GM19463 (cell line): Measurements from ENCODE around the gene HINT2.

Experiments
- ATAC-seq: cut with Tn5 transposase; IDR thresholded peaks from one replicate; pipeline ENCODE4 v1.9.1; 2021; ENCODE audit warnings: mild to moderate bottlenecking, moderate library complexity; ENCODE audit not compliant: unreplicated experiment

HINT2 gene

GRCh38 chr9:35841645-35841900, 26.7 kb upstream of the HINT2 start:
- ATAC-seq = no peak

DNA sequence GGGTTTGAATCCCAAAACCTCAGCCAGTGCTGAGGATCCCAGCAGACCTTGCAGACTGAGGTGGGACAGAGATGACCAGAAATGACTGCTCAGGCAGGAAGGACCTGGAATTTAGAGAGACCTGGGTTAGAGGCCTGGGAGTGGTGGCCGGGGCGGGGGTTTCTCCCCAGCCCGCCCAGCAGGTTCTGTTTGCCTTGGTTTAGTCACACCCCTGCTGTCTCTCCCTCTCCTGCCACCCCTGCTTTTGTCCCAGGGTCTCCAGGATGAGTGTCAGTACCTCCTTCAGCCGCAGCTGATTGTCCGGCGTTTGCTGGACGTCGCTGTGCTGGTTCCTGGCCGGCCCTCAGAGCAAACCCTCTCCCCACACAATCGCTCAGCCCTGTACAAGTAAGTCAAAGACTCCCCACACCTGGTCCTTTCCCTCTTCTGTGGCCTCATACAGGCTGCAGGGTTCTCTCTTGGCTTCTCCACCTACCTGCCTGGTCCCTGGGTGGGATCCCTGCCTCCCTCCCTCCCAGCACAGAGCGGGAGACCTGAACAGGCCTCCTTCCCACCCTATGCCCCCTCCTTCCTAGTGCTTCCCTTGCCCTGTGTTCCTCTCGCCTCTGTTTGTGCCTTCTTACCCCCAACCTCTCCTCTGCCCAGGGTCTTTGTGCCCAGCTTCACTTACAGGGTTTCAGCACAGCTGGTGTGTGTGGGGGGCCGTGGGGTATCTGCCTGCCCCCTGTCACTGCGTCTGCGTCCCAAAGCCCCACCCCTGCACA, 26.2 kb upstream of the HINT2 start:
- no peak for ATAC-seq

DNA sequence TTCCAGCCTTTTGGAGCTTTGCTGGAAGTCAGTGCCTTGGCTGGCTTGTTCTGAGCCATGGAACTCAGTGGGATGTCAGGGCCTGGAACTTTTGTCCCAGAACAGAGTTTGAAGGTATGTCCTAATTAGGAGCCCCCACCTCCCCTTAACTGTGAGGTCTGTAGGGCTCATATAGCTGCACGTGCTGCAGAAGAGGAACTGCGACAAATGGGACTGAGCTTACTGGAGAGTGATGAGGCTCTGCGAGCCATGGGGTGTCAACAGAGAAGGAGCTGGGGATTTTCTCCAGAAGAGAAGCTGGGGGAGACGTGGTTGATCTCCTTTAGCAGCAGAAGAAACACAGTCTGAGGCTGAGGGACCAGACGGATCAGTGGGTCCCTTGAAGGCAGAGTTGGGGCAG, 25.1 kb upstream of the HINT2 start:
- no peak for ATAC-seq

GRCh38 chr9:35836595-35836994, 21.8 kb upstream of the HINT2 start:
- ATAC-seq = no peak

DNA sequence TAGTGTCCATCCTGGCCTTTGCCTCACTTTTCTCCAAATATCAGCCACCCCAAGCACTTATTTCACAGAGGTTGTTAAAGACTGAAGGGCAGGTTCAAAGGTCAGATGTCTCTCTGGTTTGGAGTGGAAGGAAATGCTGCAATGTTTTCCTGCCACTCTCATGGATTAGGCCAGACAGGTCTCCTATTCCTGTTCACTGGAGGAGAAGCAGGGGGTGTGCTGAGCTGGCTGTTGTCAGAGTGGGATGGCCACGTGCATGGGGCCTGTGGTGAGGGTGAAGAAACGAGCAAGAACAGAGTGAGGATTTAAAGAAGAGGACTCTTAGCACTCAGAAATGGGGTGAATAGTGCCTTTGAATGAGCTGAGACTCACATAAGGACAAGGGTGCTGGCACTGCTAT, 20.9 kb upstream of the HINT2 start:
- no peak for ATAC-seq

GRCh38 chr9:35835216-35835632, 20.4 kb upstream of the HINT2 start:
- ATAC-seq = no peak

DNA sequence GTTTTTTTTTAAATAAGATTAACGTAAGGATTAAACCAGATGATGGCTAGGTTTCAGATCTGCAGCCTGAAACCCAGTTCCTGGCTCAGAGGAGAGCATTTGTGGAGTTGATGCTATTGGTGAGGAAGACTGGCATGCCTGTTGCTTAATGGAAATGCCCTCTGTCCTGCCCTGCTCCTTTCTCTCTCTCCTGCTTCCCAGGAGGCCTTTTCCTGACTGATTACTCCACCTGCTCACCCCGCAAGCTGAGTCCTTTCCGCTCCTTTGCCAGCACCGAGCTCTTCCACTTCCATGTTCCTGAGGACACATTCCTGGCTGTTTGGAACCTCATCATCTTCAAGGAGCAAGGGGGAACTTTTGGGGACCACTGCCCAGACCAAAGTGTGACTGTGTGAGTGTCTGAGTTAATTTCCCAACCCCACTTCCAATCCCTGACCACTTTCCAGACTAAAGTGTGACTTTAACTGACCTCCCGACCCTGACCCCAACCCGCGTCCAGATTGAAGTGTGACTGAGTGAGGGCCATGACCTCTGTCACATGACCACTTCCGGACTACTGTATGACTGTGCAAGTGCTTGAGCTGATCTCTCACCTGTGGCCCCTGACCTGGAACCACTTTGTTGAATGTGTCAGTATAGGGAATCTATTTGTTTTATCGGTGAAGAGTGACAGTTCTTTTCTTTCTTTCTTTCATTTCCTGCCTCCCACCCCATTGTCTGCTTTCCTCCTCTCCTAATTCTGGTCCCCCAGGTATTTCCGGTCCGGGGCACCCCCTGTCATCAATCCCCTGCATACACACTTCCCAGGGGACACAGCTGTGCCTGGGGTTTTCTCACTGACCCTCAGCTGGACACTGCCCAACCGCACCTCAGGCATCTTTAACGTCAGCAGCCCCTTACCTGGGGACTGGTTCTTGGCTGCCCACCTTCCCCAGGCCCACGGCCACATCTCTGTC, 19.7 kb upstream of the HINT2 start:
- no peak for ATAC-seq

DNA sequence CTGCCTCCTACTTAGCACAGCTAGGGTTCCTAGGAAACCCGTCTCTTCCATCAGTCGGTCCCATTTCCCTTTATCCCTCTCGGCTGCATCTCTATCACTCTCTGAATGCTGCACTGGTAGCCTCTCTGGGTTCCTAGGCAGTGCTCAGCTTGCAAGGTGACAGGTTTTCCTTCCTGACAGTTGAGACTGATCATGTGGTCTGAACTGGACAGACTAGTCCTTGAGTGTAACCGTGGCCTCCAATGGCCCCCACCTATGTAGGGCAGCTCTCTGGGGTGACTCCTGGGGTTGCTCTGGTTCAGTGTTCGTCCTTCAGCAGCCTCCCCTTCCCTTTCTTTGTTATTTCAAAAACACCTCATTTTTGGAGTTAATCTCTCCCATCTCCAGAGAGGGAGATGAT, 18.0 kb upstream of the HINT2 start:
- ATAC-seq = no peak

GRCh38 chr9:35831040-35831439, 16.2 kb upstream of the HINT2 start:
- ATAC-seq = no peak

- ATAC-seq = no peak
These were observed 14.9 kb upstream of the HINT2 start for GRCh38 chr9:35829764-35830096.

DNA sequence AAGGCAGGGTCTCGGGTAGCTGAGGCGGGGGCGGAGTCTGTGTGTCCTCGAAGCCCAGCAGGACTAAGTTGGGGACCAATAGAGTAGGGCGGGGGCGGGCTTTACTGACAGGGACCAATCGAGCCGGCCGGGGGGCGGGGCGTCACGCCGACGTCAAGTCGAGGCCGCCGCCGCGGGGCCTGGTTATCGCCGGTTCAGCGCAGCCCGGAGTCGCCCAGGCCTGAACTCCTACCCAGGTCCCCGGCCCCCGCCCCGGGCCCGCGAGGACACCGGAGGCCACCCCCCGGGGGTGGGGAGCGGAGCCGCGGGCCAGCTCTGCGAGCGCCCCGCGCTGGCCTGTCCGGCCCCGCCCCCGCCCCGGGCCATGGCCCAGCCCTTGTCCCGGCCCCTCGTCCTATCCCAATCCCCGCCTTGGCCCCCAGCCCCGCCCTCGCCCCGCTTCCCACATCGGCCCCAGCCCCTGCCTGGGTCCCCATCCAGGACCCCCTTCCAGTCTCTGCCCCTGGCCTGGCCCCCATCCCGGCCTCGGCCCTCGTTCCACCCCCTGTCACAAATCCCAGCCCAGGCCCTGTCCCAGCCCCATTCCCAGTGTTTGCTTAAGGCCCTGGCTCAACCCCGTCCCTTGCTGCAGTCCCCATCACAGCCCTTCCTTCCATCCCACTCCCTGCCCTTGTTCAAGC, 14.4 kb upstream of the HINT2 start, which contains the start of gene TMEM8B:
TSS of gene TMEM8B (plus strand) at position 145 of the 680 bp plus-strand sequence. CDS start at position 365, 220 bp downstream.
- ATAC-seq = peak; percentile 74

GRCh38 chr9:35828716-35829083, 13.9 kb upstream of the HINT2 start, which contains the start of gene FAM221B:
FAM221B (minus strand) TSS chr9:35828732; CDS start chr9:35826161, 2,571 bp downstream.
- no peak for ATAC-seq

DNA sequence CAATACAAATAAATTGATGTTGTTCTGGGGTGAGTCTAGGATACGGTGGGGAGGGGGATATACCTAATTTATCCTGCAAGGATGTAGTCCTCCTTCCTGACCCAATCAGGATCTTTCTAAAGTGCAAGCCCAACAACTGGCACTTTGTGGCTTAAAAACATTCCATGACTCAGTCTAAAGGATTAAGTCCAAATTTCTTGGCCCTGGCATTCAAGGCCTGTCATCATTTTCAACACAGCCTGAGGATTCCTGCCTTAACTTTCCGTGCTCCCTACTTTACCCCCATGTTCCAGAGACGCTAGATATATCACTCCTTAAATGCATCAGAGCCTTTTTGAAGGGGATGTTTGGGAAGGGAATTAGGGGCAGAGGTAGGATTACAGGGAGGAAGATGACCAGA, 12.6 kb upstream of the HINT2 start:
- ATAC-seq = no peak

DNA sequence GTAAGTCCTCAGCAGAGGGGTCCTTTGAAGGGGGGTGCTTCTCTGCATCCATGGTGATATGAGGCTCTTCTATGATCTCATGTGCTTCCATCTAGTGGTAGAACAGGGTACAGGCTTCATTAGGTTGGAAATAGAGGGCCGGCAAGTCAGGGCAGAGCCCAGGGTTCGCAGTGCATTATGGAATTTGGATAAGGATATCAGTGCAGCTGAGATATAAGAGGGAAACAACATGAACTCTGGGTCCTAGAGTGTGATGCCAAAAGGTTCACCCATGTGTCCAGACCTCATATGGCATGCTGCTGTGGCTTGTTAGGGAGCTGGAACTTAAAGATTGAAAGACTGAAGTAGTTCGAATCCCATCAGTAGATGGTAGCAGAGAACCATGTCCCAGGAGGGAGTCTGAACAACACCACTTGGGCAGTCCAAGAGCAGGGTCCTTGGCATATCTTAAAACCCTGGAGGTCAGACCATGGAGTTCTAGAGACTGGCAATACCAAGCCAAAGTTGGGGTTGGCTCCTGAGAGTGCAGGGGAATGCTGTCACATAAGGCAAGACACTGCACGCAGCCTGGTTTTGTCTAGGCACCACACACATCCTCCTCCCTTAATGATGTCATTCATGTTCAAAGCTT, 11.3 kb upstream of the HINT2 start:
- ATAC-seq = peak; percentile 46

GRCh38 chr9:35822926-35823325, 8.1 kb upstream of the HINT2 start:
- ATAC-seq = no peak

- ATAC-seq = no peak
These were observed 5.2 kb upstream of the HINT2 start for GRCh38 chr9:35820076-35820475.

- ATAC-seq = no peak
These were observed 3.5 kb upstream of the HINT2 start for GRCh38 chr9:35818341-35818740.

DNA sequence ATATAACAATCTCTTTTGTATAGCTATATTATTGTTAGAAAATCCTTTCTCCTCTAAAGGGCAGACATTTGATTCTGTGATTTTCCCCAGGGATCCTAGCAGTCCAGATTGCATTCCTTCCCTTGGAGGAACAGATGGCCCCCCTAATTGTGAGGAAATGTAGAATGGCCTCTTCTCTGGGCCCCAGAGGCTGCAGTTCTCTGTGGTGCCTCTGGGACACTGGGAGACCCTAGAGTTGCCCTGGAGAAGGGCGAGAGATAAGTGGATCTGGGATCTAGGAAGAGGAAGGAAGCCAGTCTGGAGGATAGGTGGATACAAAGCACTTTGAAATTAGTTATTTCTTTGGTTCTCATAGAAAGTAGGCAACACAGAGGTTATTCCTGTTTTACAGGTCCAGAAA, 1.9 kb upstream of the HINT2 start:
- no peak for ATAC-seq

GRCh38 chr9:35814106-35814840, 569 bp downstream of the HINT2 start:
- ATAC-seq = peak; percentile 17

GRCh38 chr9:35813434-35814105, 1.3 kb downstream of the HINT2 start:
- ATAC-seq = no peak
